Measurements from ENCODE around the gene WNT5A.

The WNT5A gene

DNA sequence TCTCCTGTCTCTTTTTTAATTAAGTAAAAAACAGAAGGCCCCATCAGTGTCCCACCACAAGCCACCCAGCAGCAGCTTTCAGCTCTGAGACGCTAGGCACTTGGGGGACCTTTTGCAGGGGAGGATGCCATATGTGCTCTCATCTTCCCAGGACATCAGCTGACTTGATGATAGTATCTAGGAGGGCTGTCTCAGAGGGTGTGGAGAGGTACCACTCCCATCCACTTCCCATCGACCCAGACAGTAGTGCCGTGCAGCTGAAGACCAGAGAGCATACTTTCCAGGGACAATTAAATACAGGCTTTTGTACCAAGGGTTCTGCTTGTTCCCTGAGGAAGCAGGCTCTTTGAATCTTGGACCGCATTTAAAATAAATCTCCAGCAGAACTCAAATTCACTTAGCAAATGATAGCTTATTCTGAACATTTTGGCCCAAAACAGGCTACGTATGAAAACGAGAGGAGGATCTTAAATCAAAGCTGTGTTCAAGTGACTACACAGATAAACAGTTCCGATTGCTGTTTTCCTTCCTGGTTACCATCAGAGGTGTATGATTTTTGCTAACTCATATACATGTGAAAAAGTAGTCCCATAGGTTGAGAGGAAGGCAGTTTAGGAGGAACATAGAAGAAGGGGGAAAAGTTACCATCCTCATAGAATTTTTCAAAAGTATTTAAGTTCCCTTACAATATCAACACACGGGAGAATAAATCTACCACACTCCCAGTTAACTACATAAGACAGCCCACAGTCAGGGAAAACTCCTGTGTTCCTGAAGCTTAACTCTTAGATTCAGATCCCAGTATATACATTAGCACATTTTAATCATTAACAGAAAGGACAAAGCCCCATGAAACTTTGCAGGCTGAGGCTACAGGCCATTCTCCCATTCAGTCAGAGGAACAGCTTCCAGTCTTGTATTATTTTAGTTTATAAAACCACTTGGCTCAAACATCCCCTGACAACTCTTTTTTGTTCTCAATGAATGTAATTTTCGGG, 9.5 kb downstream of the WNT5A start:
- peak overlapping the region; percentile 8 to 26 (median 22) for H3K4me3 Mint-ChIP-seq
- peak overlapping the region; percentile 26 to 85 (median 36) for H3K27ac Mint-ChIP-seq
- H3K4me1 Mint-ChIP-seq, result peaks cover 49% of the 10 kb centered on the region
- TF ChIP-seq, protein P1, sequence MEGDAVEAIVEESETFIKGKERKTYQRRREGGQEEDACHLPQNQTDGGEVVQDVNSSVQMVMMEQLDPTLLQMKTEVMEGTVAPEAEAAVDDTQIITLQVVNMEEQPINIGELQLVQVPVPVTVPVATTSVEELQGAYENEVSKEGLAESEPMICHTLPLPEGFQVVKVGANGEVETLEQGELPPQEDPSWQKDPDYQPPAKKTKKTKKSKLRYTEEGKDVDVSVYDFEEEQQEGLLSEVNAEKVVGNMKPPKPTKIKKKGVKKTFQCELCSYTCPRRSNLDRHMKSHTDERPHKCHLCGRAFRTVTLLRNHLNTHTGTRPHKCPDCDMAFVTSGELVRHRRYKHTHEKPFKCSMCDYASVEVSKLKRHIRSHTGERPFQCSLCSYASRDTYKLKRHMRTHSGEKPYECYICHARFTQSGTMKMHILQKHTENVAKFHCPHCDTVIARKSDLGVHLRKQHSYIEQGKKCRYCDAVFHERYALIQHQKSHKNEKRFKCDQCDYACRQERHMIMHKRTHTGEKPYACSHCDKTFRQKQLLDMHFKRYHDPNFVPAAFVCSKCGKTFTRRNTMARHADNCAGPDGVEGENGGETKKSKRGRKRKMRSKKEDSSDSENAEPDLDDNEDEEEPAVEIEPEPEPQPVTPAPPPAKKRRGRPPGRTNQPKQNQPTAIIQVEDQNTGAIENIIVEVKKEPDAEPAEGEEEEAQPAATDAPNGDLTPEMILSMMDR (IDR thresholded peaks at IDR 0.05; ENCODE audit: unreplicated experiment in 3 of 3), result no peak
- H3K27me3 Mint-ChIP-seq (ENCODE audit: low read depth), result peaks cover 22% of the 10 kb centered on the region
- no peaks in the 10 kb centered on the region for H3K9me3 Mint-ChIP-seq
- peaks cover 70% of the 10 kb centered on the region for H3K36me3 Mint-ChIP-seq (ENCODE audit: low read depth)

DNA sequence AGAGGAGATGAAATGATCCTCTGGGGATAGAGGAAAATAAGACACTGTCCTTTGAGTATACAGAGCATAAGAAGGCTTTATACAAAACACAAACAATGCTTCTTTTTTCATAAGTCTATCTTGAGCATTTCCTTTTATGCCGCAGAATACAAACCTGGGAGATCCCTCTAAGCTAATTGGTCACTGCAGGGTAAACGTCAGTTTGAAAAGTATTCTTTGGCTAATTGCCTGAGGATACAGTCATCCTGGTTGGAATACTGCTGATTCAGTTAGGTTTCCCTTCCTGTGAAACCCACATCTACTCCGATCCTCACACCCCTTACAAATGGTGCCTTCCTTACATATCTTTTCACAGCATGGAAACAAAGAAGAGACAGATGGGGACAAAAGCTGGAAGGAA, 10.6 kb downstream of the WNT5A start:
- no peak overlapping the region for H3K4me3 Mint-ChIP-seq
- peak overlapping the region in 1 of 3 experiments; percentile 59 for H3K27ac Mint-ChIP-seq
- TF ChIP-seq, protein P1 (IDR thresholded peaks at IDR 0.05; ENCODE audit: unreplicated experiment in 3 of 3), result no peak
- peaks cover 80% of the 10 kb centered on the region for H3K36me3 Mint-ChIP-seq (ENCODE audit: low read depth)
- peaks cover 49% of the 10 kb centered on the region for H3K4me1 Mint-ChIP-seq
- peaks cover 17% of the 10 kb centered on the region for H3K27me3 Mint-ChIP-seq (ENCODE audit: low read depth)
- H3K9me3 Mint-ChIP-seq, result no peaks in the 10 kb centered on the region

DNA sequence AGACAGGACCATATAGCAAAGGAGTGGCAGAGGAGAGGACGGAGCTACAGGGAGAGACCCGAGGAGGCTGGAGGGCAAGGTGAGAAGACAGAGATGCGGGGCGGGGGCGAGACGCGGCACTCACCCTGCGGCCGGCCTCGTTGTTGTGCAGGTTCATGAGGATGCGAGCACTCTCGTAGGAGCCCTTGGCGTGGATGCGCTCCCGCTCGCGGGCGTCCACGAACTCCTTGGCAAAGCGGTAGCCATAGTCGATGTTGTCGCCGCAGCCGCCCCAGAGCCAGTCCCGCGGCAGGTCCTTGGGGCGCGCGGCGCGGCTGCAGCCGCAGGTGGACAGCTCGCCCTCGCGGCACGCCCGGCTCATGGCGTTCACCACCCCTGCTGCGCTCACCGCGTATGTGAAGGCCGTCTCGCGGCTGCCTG, 12.9 kb downstream of the WNT5A start:
- H3K36me3 Mint-ChIP-seq (ENCODE audit: low read depth), result peaks cover 87% of the 10 kb centered on the region
- no peaks in the 10 kb centered on the region for H3K9me3 Mint-ChIP-seq
- peaks cover 30% of the 10 kb centered on the region for H3K4me1 Mint-ChIP-seq
- no peak overlapping the region for H3K4me3 Mint-ChIP-seq
- TF ChIP-seq, protein P1 (IDR thresholded peaks at IDR 0.05; ENCODE audit: unreplicated experiment in 3 of 3), result no peak
- H3K27me3 Mint-ChIP-seq (ENCODE audit: low read depth), result peaks cover 1% of the 10 kb centered on the region
- H3K27ac Mint-ChIP-seq, result no peak overlapping the region

DNA sequence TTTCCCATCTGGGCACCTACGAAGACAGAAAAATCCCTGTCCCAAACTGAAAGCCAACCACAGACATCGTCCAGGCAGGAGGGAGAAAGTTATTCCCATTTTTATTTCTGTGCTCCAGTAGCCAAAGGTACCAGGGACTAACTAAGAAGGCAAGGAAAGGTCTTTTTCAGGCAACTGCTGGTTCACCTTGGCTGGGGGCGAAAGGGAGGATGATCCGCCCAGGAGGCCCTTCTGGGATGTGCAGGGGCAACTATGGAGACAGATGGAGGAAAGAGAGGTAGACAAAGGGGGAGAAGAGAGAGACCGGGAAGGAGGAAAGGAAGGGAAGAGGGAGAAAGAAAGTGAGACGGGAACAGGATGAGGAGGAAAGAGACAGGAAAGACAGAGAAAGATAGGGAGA, 13.3 kb downstream of the WNT5A start:
- H3K36me3 Mint-ChIP-seq (ENCODE audit: low read depth), result peaks cover 87% of the 10 kb centered on the region
- TF ChIP-seq, protein P1 (IDR thresholded peaks at IDR 0.05; ENCODE audit: unreplicated experiment in 3 of 3), result no peak
- no peaks in the 10 kb centered on the region for H3K27me3 Mint-ChIP-seq (ENCODE audit: low read depth)
- no peaks in the 10 kb centered on the region for H3K9me3 Mint-ChIP-seq
- H3K4me1 Mint-ChIP-seq, result peaks cover 29% of the 10 kb centered on the region
- no peak overlapping the region for H3K4me3 Mint-ChIP-seq
- H3K27ac Mint-ChIP-seq, result no peak overlapping the region

DNA sequence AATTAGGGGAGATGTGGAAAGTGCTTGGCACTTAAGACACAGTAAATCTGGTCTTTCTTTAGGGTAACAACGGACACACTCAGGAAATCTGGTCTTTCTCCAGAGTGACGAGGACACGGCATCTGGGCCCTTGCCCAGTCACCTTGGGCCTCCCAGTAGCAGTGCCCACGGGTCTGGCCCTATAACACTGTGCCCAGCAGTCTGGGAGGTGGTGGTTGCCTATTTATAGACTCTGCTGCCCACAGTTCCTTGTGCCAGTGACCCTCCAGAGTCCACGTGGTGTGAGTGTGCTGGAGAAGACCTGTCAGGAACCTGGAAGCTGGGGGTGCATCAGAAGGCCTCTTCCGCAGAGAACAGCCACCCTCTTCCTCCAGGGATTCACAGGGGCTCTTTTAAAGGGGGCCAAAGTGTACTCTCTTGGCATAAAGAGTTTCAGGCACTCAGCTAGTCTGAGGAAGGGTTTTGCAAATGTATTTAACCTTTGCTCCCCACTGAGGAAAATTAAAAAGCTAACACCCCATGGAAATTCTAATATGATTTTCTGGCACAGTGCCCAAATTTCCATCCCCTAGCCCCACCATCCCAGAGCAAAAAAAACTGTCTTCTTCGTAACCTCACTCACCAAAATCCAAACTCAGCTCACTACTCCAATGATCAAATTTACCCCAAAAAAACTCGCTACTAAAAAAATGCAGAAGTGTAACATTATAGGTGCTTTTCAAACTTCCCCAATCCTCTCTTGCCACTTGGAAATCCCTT, 15.4 kb downstream of the WNT5A start:
- Mint-ChIP-seq H3K9me3 (no peaks in the 10 kb centered on the region), H3K27me3 (ENCODE audit: low read depth) (no peaks in the 10 kb centered on the region), H3K4me3 (no peak overlapping the region), H3K36me3 (ENCODE audit: low read depth) (peaks cover 80% of the 10 kb centered on the region), H3K4me1 (peaks cover 16% of the 10 kb centered on the region), H3K27ac (no peak overlapping the region)
- TF ChIP-seq, protein P1 (IDR thresholded peaks at IDR 0.05; ENCODE audit: unreplicated experiment in 3 of 3), result no peak

Measured in nephron (organoid).